Activated CD4-positive, alpha-beta T cell treated with anti-CD3 and anti-CD28 coated beads, Interleukin-2, Interleukin-6, amounts not matched to agents 100 ng/mL and 50 ng/mL, durations not matched to agents 16 hours and 8 hours (primary cell): ENCODE data around the gene RNF227.

Experiments
- DNase-seq: peaks from one replicate; pipeline ENCODE4 v3.0.0-alpha.2; 2020

Gene RNF227

DNA sequence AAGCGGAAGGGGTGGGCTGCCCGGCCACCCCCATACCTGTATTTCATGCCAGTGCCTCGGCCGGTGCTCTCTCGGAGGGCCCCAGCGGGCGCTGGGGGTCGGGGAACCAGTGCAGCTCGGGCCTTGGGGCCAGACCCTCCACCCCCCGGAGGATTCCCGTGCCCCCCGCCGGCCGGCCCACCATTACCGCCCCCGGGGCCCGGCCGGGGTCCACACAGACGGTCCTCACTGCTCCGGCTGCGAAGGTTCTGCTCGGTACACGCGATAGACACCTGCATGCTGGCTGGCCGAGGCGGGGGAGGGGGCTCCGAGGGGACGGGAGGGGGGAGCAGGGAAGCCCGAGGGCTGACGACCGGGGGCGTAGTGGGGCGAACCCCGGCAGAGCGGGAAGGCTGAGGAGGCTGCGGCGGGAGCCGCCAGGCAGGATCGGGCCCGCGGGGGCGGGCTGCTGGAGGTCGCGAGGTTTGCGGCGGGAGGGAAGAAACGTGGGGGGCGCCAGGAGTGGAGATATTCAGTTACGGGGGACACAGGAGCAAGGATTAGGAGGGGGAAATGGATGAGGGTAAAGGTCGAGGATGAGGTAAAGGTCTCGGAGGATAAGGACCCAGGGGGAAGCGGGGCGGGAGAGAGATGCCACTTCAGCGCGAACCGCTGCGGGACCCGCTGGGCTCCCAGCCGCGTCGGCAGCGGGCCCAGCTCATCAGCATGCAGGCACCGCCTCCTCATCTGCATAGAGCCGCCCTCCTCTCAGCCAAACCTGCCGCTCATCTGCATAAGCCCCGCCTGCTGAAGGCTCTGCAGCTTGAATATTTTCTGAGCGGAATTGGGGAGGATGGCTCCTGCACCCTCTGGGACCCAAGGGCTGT lies 13.3 kb upstream of the RNF227 start, which contains the start of gene KCNAB3:
Gene KCNAB3 (minus strand): TSS at position 699 of the 866 bp plus-strand sequence. CDS start 421 bp downstream, at position 278.
- peak; percentile 65 for DNase-seq

DNA sequence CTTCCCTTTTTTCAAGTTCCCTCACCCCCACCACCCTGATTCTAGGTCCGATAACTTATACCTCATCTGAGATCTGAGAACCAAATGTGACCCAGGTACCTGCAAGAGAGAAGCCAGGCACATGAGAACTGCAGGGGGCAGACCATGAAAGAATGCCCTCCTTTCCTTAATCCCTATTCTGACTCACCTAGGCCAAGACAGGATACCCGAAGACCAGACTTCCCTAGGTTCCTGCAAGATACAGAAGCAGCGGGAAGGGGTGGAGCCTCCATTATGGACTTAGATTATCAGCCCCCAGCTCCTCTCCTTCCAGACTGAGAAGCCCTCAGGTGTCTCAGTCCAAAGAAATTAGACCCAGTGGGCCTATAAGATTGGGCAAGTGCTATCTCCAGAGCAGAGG lies 11.5 kb upstream of the RNF227 start:
- DNase-seq = no peak

DNA sequence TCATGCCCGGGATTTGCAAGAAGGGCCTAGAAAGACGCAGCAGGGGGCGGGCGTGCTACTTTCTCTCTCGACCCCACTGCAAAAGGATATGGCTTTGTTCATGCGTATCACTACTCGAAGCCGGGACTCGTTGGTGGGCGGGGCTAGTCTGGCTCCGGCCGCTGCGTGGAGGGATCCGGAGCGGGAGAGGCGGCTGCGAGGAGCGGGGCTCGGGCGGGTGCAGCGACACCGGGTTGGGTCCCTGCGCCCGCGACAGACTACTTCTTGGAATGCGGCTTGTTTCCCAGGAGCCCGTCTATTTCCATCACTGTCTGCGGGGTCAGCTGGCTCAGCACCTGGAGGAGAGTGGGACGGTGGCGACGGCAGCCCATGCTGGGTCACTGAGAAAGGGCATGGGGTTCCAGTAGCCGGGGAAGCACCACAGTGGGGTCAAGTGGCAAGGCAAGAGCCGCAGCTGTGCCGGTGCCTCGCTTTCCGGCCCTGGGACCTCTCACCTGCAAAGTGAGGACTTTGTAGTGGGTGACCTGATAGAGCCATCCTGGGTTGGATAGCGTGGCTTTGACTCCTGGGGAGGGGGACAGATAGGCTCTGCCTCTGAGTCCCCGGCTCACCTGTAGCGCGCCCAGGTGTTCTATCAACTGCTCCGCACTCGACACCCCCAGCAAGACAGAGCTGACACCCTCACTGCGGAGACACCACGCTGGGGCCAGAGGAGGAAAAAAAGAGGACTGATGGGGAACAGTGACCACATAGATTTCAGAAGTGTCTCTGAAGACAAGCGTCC lies 6.9 kb upstream of the RNF227 start:
- DNase-seq = peak; percentile 77

GRCh38 chr17:7922269-7922844 lies 6.3 kb upstream of the RNF227 start:
- no peak for DNase-seq

GRCh38 chr17:7916808-7917207 lies 719 bp upstream of the RNF227 start:
- no peak for DNase-seq

GRCh38 chr17:7916385-7916682 lies 245 bp upstream of the RNF227 start:
- DNase-seq = no peak

DNA sequence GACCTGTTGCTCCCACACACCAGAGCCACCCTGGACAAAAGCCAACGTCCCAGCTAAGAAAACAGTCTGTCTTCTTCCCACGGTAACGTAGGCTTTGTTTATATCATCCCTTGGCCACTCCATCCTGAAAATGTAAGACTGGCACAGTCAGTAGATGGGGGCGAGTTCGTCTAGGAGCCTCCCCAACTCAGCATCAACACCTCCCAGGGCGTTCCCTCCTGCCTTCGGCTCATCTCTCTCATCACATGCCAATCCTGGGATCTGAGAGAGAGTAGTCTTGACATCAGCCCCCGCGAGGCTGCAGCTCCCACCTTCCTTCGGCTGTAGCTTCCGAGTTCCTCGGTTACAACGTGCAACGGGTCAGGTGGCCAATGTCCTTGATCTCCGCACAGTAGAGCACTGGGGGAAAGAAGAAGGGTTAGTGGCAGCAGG lies 894 bp downstream of the RNF227 start:
- no peak for DNase-seq

DNA sequence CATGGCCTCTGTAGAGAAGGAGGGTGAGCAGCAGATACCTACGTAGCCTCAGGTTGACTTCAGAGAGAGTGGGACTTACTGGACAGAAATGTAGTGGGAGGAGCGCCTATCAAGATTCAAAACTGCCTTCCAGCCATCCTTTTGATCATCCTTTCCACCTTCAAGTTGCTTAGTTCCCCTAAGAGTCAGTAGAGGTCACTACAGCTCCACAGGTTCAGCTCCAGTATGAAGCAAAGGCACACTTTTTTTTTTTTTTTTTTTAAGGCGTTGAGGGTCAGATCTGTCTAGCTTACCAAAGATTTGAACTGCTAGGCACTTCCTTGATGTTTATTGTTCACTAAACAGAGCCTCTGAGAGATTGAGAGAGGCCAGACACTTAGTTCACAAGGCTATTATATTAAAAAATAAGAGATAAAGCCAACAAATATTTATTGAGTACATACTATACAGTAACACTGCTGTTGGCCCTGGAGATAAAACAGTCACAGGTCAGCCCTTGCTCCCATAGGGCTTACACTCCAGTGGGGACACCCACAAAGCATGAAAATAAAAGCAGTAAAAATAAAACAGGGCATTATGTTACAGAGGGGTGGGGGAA lies 3.1 kb downstream of the RNF227 start:
- peak; percentile 77 for DNase-seq

- DNase-seq = no peak
These were observed 5.0 kb downstream of the RNF227 start for GRCh38 chr17:7911116-7911515.

DNA sequence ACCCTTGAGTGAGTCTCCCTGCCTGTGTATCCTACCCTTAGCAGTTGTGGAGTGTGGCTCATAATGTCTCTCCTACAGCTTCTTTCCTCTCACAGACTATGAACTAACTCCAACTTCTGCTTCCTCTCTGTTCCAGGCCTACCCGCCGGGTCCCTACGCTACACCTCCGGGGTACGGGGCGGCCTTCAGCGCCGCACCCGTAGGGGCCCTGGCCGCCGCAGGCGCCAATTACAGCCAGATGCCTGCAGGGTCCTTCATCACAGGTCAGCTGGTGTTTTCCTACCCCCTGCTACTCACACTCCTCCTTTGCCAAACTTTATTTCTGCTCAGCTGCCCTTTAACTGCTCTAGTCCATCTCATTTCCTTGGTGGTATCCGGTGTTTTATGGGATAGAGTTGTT lies 5.4 kb downstream of the RNF227 start:
- no peak for DNase-seq

- DNase-seq = no peak
These were observed 5.8 kb downstream of the RNF227 start for GRCh38 chr17:7910281-7910680.

GRCh38 chr17:7909089-7909488 lies 7.0 kb downstream of the RNF227 start:
- no peak for DNase-seq

DNA sequence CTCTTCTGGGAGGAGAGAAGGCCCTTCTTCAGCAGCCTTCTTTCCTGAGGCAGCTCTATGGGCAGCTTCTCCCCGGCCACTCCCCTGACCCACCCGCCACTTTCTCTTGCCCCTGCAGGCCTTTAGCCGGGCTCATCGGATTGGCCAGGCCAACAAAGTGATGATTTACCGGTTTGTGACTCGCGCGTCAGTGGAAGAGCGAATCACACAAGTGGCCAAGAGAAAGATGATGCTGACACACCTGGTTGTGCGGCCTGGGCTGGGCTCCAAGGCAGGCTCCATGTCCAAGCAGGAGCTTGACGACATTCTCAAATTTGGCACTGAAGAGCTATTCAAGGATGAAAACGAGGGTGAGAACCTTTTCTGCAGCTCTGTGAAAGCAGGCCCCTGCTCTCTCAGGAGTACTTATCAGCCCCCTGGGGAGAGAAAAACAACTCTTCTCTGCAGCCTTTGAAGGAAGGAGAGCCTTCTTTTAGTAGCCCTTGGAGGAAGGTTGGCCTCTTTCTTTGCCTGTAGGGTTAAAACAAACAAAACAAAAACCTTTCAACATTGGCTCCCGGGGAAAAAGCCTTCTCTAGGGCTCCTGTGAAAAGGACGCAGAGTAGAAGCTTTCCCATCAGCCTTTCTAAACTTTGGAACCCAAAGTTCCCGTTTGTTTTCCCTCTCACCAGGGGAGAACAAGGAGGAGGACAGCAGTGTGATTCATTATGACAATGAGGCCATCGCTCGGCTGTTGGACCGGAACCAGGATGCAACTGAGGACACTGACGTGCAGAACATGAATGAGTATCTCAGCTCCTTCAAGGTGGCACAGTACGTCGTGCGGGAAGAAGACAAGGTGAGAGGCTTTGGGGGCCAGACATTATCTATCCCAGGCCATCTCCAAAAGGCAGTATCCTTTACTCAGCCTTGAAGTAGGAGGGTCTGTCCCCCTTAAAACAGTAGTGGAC lies 12.7 kb downstream of the RNF227 start:
- no peak for DNase-seq

GRCh38 chr17:7897773-7898172 lies 18.3 kb downstream of the RNF227 start:
- no peak for DNase-seq

DNA sequence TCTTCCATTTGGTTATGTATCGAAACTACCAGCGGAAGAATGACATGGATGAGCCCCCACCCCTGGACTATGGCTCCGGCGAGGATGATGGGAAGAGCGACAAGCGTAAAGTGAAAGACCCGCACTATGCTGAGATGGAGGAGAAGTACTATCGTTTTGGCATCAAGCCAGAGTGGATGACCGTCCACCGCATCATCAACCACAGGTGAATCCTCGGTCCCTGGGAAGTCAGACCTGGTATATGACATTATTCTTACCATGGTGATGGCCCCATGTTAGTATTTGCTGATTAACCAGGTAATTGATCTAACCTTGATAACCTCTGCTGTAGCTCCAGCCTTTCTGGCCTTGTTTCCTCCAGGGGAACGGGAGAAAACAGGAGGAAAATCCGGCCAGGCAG lies 19.0 kb downstream of the RNF227 start:
- no peak for DNase-seq

DNA sequence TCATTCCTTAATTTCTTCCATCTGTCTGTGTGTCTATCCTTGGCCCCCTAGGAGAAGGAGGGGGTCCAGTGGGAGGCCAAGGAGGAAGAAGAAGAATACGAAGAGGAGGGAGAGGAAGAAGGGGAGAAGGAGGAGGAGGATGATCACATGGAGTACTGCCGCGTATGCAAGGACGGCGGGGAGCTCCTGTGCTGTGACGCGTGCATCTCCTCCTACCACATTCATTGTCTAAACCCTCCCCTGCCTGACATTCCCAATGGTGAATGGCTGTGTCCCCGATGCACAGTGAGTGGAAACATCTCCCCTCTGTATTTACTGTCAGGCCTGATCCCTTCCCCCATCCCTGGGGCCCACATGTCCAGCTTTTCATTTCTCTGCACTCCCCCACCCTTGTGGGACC lies 21.2 kb downstream of the RNF227 start:
- no peak for DNase-seq

GRCh38 chr17:7894226-7894625 lies 21.9 kb downstream of the RNF227 start:
- DNase-seq = no peak

- DNase-seq = no peak
These were observed 22.8 kb downstream of the RNF227 start for GRCh38 chr17:7893187-7893880.

DNA sequence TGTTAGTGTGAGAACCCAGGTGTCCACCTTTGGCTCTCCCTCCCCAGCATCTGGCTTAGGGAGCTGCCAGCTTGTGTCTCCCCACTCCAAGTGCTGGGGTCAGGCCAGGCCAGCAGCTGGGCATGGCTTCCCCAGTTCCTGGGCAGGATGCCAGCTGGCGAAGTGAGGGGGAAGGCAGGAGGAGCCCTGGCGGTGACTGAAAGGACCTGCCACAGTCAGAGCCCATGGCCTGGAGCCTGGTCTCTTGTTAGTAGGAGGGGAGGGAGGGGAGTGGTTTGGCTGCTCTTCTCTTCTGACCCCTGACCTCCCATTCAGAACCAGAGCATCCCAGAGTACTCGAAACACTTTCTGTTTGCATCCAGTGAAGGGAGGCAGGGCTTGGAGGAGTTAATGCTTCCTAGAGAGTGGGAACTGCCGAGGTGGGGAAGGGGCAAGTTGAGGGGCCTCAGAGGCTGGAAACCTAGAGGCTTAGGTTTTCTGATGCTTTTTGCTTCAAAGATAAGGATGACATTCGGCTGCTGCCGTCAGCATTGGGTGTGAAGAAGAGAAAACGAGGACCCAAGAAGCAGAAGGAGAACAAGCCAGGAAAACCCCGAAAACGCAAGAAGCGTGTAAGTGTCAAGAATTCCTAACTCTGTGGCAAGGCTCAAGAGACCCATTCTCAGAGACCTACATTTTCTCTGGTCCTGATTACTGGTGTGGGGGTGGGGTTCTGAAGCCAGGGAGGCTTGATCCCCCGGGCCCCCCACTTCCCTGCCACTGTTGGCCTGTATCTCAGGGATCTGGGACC lies 26.7 kb downstream of the RNF227 start:
- peak; percentile 25 for DNase-seq

DNA sequence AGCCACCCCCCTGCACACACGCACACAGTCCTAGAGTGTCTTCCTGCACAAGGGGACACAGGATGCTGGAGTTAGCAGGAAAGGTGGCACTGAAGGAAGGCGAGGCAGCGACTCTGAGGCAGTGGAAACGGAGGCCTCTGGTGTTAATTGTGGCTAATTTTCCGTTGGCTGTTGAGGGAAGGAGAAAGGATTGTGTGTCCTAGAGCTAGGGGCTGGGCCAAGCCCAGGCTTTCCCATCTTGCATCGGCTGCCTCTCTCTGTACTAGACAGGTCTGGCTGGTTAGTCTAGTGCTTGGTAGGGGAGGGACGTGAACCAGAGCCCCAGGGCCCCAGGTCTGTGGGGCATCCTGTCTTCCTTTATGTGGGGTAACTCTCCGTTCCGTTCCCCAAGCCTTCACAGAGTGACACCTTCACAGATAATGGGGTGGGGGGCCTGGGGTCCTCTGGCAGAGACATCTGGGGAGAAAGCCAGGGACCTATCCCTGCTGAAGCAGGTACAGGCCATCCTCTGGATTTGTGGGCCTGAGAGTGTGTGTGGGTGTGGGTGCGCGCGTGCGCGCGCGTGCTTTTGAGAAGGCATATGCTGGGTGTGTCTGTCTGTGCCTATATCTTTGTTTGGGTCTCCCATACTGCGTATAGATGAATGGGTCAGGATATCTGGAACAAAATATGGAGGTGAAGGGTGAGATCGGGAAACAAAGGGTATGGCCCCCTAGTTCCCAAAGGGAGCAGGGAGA lies 27.7 kb downstream of the RNF227 start, which contains the start of gene CHD3:
Gene CHD3 (plus strand): TSS at position 606 of the 737 bp plus-strand sequence. CDS start 212 bp downstream, outside the sequence.
- DNase-seq = peak; percentile 68
